HCT116 (cell line): ENCODE results near the gene MEIS2. TPM values are rescaled to one million over a fixed set of nuclear protein-coding genes. Genes with fewer than 3 reads are reported as not detected.

Experiments
- ATAC-seq: fragments of 200-7000 bp; cut with Tn5 transposase; 2 replicates; pipeline ENCODE4 v1.9.1; 2020; ENCODE audit warnings: mild to moderate bottlenecking, moderate library complexity
- BruUV-seq: library from RNA; stranded (reverse); fragments of 400-500 nt; replicated peaks from 2 replicates; lab custom pipeline; 2021; lab: Mats Ljungman, UMichigan
- CTCF ChIA-PET: fragments of 300-600 bp; sonication (Branson Sonifier 250); formaldehyde crosslinking; loops from one replicate; lab custom pipeline; 2021; ENCODE audit warnings: antibody characterized with exemption; lab: Charles Lee
- POLR2A ChIA-PET: fragments of 300-600, 350-600 bp; sonication (Branson Sonifier 250); formaldehyde crosslinking; loops from one replicate; lab custom pipeline; 2021; ENCODE audit warnings: antibody characterized with exemption; lab: Charles Lee
- RAD21 ChIA-PET, 2 experiments: fragments of 300-600 bp; sonication (Branson Sonifier 250); formaldehyde crosslinking; loops; one replicate each; lab custom pipeline; 2023; ENCODE audit warnings: low total read pairs in 2 of 2; ENCODE audit not compliant: uncharacterized antibody in 2 of 2, unreplicated experiment in 2 of 2, low non-redundant PET in 1 of 2; lab: Charles Lee
- DNase-seq: peaks from one replicate; pipeline ENCODE4 v3.0.0-alpha.2; 2010; ENCODE audit warnings: low read depth, low spot score
- H2AFZ ChIP-seq: fragments of 200-600 bp; shearing (Covaris generic), sonication (generic); 2 replicates; pipeline ENCODE4 v1.6.1; 2017; ENCODE audit warnings: low read depth, mixed run types, mixed read lengths, antibody characterized with exemption, low read length; ENCODE audit not compliant: poor library complexity, severe bottlenecking
- H3K27ac ChIP-seq: 2 replicates; pipeline ENCODE4 v1.5.1; 2012; ENCODE audit warnings: low read depth, low read length
- H3K27me3 ChIP-seq: fragments of 200-600 bp; sonication (generic); 2 replicates; pipeline ENCODE4 v1.6.1; 2016; ENCODE audit warnings: mixed run types, low read length, mixed read lengths; ENCODE audit not compliant: insufficient read depth
- H3K36me3 ChIP-seq, 2 experiments: fragments of 200-500 bp in 1 of 2; fragments of 200-600 bp in 1 of 2; sonication (Bioruptor generic) in 1 of 2; sonication (generic) in 1 of 2; 2 replicates each; pipeline versions ENCODE4 v1.5.1 to v1.6.1; 2014 to 2016; ENCODE audit warnings: low read length in 2 of 2, inconsistent platforms in 1 of 2, mixed read lengths in 1 of 2, mixed run types in 1 of 2; ENCODE audit not compliant: insufficient read depth in 2 of 2, control insufficient read depth in 1 of 2
- H3K4me1 ChIP-seq, 2 experiments: fragments of 200-600 bp in 1 of 2; sonication (generic) in 1 of 2; 2 replicates each; pipeline versions ENCODE4 v1.5.1 to v1.6.1; 2012 to 2017; ENCODE audit warnings: low read length in 2 of 2, inconsistent platforms in 1 of 2, mild to moderate bottlenecking in 1 of 2, mixed read lengths in 1 of 2, mixed run types in 1 of 2, moderate library complexity in 1 of 2; ENCODE audit not compliant: insufficient read depth in 2 of 2, control insufficient read depth in 1 of 2
- H3K4me2 ChIP-seq: fragments of 200-600 bp; sonication (generic); 2 replicates; pipeline ENCODE4 v1.6.1; 2017; ENCODE audit warnings: mixed run types, low read length, mixed read lengths
- H3K4me3 ChIP-seq, 2 experiments: fragments of 200-600 bp in 1 of 2; sonication (generic) in 1 of 2; replicated peaks in 1 of 2; 2 replicates each; pipeline ENCODE4 v1.5.1; 2011 to 2016; ENCODE audit warnings: low read length in 2 of 2, control low read depth in 1 of 2, low read depth in 1 of 2, mild to moderate bottlenecking in 1 of 2, mixed read lengths in 1 of 2, mixed run types in 1 of 2
- H3K79me2 ChIP-seq: fragments of 200-600 bp; sonication (generic); 2 replicates; pipeline ENCODE4 v1.6.1; 2017; ENCODE audit warnings: mild to moderate bottlenecking, mixed run types, low read length, moderate library complexity, mixed read lengths; ENCODE audit not compliant: insufficient read depth
- H3K9ac ChIP-seq: fragments of 200-600 bp; sonication (generic); 2 replicates; pipeline ENCODE4 v1.6.1; 2016; ENCODE audit warnings: low read length, mixed read lengths
- H3K9me2 ChIP-seq: fragments of 200-600 bp; sonication (generic), shearing (Covaris generic); 2 replicates; pipeline ENCODE4 v1.6.1; 2017; ENCODE audit warnings: mixed run types, mild to moderate bottlenecking, moderate library complexity; ENCODE audit not compliant: insufficient read depth
- H3K9me3 ChIP-seq, 2 experiments: fragments of 200-500 bp in 1 of 2; fragments of 200-600 bp in 1 of 2; sonication (Bioruptor generic) in 1 of 2; sonication (generic) in 1 of 2; 2 replicates each; pipeline ENCODE4 v1.6.1; 2014 to 2017; ENCODE audit warnings: low read length in 2 of 2, mixed read lengths in 2 of 2, inconsistent platforms in 1 of 2, low read depth in 1 of 2, mild to moderate bottlenecking in 1 of 2, mixed run types in 1 of 2, moderate library complexity in 1 of 2; ENCODE audit not compliant: control insufficient read depth in 1 of 2, insufficient read depth in 1 of 2
- H4K20me1 ChIP-seq: fragments of 200-600 bp; sonication (generic), shearing (Covaris generic); 2 replicates; pipeline ENCODE4 v1.6.1; 2017; ENCODE audit warnings: mixed run types, mild to moderate bottlenecking, moderate library complexity; ENCODE audit not compliant: insufficient read depth
- CBX3 ChIP-seq: IDR thresholded peaks from 2 replicates; pipeline ENCODE4 v1.6.1; 2012; ENCODE audit warnings: low read depth
- CTCF ChIP-seq, 3 experiments: fragments of 200-600 bp in 1 of 3; sonication (generic) in 1 of 3; IDR thresholded peaks in 2 of 3; conservative IDR thresholded peaks in 1 of 3; 2 replicates each; pipeline ENCODE4 v1.5.1; 2012 to 2017; ENCODE audit warnings: low read depth in 2 of 3, low read length in 2 of 3, antibody characterized with exemption in 1 of 3, borderline replicate concordance in 1 of 3, control low read depth in 1 of 3, mild to moderate bottlenecking in 1 of 3, mixed read lengths in 1 of 3, mixed run types in 1 of 3, moderate library complexity in 1 of 3; ENCODE audit not compliant: insufficient read depth in 1 of 3
- EGR1 ChIP-seq: IDR thresholded peaks from 2 replicates; pipeline ENCODE4 v1.6.1; 2012; ENCODE audit warnings: low read depth
- ELF1 ChIP-seq: IDR thresholded peaks from 2 replicates; pipeline ENCODE4 v1.6.1; 2012; ENCODE audit warnings: low read depth, borderline replicate concordance
- MAX ChIP-seq: IDR thresholded peaks from 2 replicates; pipeline ENCODE4 v1.6.1; 2012
- REST ChIP-seq: IDR thresholded peaks from 2 replicates; pipeline ENCODE4 v1.6.1; 2012; ENCODE audit warnings: low read depth
- SIN3A ChIP-seq: IDR thresholded peaks from 2 replicates; pipeline ENCODE4 v1.6.1; 2012; ENCODE audit warnings: low read depth
- ZBTB33 ChIP-seq: IDR thresholded peaks from 2 replicates; pipeline ENCODE4 v1.6.1; 2011; ENCODE audit warnings: mild to moderate bottlenecking, low read length, moderate library complexity; ENCODE audit not compliant: insufficient replicate concordance; ENCODE audit errors: extremely low read depth
- ZNF274 ChIP-seq: fragments of 200-500 bp; sonication (Bioruptor generic); IDR thresholded peaks from 2 replicates; pipeline ENCODE4 v1.6.1; 2014; ENCODE audit warnings: mild to moderate bottlenecking, low read depth, low read length, inconsistent platforms
- intact Hi-C: fragments of 100-400 bp; cut with micrococcal nuclease; formaldehyde crosslinking; loops from 2 replicates; pipeline ENCODE4 v1.10.0; 2022
- total RNA-seq: library from RNA; stranded (reverse); gene quantifications from one replicate; pipeline ENCODE4 v1.2.1, GENCODE V29; 2021; ENCODE audit not compliant: unreplicated experiment

Gene MEIS2
- total RNA-seq, 1 experiment from 2014 or later: 11.5 TPM

- ChIA-PET CTCF (no interaction called here), POLR2A (no interaction called here), RAD21 (no interaction called here)
- H3K9me2 ChIP-seq: no peaks in the 10 kb centered on the region
- no peak for TF ChIP-seq ELF1
- TF ChIP-seq MAX: no peak
- no peak for TF ChIP-seq SIN3A
- TF ChIP-seq REST: no peak
- no peak for TF ChIP-seq CBX3
- TF ChIP-seq ZNF274: no peak
- no peak for TF ChIP-seq CTCF (IDR thresholded peaks at IDR 0.05 in 2 of 3, conservative IDR thresholded peaks at IDR 0.05 in 1 of 3; ENCODE audit: borderline replicate concordance in 1 of 3, insufficient read depth in 1 of 3, low read depth in 2 of 3, low read length in 2 of 3)
- TF ChIP-seq EGR1: no peak
- TF ChIP-seq ZBTB33: no peak
- no peaks in the 10 kb centered on the region for H3K27me3 ChIP-seq
- BruUV-seq: no TSS peak
- H3K9ac ChIP-seq: no peak overlapping the region
- H3K4me1 ChIP-seq: peaks cover 0 to 6% of the 10 kb centered on the region in 2 experiments; a peak in 2 of 4 replicates
- DNase-seq (no peak), ATAC-seq (no peak)
- H3K4me3 ChIP-seq: no peak overlapping the region
- H4K20me1 ChIP-seq: no peaks in the 10 kb centered on the region
- H3K36me3 ChIP-seq: no peaks in the 10 kb centered on the region
- H3K4me2 ChIP-seq: no peak overlapping the region
- H2AFZ ChIP-seq: no peak overlapping the region
- no peak overlapping the region for H3K27ac ChIP-seq
- intact Hi-C loops: no loop called here
- H3K9me3 ChIP-seq: no peaks in the 10 kb centered on the region
- H3K79me2 ChIP-seq: no peaks in the 10 kb centered on the region
Observed at GRCh38 chr15:37040072-37040742, 60.1 kb downstream of the MEIS2 start.
